ENCODE results near the gene TTC5.

DNA sequence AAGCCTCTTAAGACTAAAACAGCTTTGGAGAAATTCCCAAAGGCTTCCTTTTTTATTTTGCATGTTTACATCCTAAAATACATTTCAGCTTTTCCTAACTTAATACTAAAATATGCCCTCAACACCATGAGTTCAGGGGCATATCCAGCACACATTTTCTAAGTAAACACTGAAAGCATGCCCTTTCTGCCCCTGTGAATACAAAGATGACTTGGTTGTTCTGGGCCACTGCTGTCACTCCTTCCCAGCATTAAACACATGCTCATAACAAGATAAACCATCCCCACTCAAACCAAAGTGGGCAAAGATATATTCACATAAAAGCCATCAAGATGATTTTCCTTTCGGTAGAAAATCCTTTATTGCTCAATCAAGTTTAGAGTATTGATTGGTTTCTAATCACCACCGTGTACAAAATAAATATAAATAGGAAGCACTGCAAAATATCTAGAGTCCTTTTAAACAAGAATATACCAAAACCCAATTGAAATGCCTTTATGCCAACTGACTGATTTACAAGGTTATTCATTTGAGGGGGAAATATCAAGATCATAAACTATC, 25.4 kb upstream of the TTC5 start:
- TF ChIP-seq, protein P1, sequence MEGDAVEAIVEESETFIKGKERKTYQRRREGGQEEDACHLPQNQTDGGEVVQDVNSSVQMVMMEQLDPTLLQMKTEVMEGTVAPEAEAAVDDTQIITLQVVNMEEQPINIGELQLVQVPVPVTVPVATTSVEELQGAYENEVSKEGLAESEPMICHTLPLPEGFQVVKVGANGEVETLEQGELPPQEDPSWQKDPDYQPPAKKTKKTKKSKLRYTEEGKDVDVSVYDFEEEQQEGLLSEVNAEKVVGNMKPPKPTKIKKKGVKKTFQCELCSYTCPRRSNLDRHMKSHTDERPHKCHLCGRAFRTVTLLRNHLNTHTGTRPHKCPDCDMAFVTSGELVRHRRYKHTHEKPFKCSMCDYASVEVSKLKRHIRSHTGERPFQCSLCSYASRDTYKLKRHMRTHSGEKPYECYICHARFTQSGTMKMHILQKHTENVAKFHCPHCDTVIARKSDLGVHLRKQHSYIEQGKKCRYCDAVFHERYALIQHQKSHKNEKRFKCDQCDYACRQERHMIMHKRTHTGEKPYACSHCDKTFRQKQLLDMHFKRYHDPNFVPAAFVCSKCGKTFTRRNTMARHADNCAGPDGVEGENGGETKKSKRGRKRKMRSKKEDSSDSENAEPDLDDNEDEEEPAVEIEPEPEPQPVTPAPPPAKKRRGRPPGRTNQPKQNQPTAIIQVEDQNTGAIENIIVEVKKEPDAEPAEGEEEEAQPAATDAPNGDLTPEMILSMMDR (IDR thresholded peaks at IDR 0.05): no peak
- no peak for TF ChIP-seq EZH2 (IDR thresholded peaks at IDR 0.05; ENCODE audit: borderline replicate concordance, insufficient read depth, low read depth, low read length, poor library complexity, severe bottlenecking)
